ENCODE measurements around the gene EPN1.
"Not testable (repeated sequence)": the region's sequence is repeated elsewhere in the genome, so short reads cannot be mapped to it uniquely, and the experiment has no call there.

The EPN1 gene

DNA sequence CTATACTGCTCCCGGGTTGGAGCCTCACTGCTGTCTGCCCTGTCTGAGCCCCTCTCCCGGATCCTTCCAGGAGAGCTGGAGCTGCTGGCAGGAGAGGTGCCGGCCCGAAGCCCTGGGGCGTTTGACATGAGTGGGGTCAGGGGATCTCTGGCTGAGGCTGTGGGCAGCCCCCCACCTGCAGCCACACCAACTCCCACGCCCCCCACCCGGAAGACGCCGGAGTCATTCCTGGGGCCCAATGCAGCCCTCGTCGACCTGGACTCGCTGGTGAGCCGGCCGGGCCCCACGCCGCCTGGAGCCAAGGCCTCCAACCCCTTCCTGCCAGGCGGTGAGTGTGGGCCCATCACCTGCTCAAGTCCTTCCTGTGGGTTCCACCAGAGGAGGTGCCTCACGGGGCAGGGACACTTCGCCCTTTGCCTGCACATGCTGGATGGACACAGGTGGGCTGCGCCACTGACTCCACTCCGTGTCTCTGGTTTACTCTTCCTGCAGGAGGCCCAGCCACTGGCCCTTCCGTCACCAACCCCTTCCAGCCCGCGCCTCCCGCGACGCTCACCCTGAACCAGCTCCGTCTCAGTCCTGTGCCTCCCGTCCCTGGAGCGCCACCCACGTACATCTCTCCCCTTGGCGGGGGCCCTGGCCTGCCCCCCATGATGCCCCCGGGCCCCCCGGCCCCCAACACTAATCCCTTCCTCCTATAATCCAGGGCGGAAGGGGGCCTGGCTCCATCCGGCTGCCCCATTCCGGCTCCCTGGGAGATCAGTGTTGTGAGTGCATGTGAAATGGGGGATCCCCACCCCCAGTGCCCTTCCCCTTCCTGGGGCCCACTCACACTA lies 19.8 kb downstream of the EPN1 start:
- DNase-seq = no peak

DNA sequence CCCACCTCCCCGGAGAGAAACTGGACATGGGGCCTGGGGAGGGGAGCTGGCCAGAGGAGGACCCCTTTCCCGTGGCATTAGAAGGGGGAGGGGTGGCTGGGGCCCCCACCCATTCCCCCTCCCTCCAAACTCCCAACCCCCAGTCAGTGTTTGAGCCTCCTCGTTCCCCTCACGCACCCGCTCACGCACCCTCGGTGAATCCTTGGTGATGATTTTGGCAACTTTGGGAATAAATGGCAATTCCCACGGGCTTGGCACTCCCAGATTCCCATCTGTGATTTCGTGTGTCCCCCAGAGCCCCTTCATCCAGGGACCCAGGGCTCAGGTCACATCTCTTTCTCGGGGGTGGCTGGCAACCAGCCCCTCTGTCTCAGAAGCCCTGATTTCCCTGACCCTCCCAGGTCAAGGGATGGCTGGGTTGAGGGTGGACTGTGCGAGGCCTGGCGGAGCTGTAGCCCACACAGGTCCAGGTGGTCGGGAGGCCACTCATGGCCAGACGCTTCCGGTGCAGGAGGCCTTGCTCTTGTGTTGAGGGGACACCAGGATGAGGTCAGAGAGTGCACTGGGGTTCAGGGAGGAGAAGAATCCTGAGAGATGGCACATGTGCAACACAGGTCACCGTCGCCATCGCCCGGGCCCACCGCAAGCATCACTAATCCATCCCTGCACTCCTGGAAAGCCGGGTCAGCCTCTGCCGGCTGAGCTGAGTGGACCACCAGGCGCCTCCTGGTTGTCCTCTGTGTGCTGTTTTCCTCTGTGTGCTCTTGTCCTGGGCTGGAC lies 20.7 kb downstream of the EPN1 start:
- no peak for DNase-seq

DNA sequence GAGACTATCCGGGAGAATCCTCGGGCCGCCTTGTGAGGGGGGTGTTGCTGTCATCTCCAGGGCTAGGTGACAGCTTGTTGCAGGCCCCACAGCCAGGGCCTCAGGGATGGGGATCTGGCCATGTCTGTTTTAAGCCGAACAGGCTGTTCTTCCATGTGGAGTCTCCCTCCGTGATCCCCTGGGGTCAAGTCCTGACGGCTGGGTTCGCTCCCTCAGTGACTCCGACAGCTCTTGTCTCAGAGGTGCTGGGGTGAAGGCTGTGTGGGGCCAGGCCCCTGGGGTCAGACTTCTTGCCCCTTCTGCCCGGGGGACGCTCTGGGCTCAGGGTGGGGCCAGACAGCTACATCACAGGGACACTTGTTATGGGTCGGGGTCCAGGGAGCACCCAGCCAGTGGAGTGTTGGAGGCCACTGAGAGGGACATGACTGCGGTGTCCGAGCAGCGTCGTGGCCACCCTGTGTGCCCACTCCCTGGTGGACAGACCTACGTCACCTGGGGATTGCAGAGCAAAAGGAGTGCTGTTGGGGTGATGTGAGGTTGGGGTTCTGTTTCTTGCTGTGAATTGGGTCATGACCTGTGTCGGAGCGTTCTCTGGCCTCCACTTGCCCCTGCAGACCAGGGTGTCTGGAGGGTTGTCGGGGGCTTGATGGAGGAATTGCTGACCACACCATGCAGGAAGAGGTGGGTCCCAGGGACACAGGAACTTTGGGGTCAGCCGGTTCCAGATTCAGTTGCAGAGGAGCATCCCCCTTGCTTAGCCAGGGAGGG lies 21.5 kb downstream of the EPN1 start:
- DNase-seq = no peak

DNA sequence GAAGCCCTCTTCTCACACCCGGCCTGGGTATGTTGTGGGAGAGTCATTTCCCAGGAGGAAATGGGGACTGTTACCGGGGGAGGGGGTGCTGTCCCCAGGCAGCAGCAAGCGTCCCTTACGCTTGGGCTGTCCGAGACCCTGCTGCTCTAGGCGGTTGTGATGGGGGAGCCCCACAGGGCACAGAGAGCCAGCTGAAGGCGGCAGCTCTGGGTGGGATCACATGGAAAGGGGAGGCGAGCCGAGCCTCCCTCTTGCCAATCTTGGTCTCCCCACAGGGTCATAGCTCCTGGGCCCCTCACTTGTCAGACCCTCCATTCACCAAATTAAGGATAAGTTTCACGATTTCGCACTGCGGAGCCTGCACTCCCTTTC lies 22.0 kb downstream of the EPN1 start:
- no peak for DNase-seq

DNA sequence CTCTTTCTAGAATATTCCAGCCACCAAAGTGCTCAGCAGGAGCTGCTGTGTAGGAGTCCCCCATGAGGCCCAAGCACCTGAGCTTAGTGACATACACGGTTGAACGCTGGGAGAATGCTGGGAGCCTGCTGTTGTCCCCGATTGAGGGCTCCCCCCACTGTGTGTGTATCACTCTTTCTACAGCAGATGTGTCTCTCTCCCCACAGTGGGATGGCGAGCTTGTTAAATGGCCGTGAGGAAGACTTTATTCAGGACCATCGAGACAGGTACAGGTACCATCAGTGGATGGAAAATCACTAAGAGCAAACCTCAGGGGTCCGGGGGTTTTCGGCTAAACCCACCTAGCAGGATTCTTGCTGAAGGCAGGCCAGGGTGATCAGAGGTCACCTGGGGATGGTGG lies 22.7 kb downstream of the EPN1 start:
- no peak for DNase-seq

DNA sequence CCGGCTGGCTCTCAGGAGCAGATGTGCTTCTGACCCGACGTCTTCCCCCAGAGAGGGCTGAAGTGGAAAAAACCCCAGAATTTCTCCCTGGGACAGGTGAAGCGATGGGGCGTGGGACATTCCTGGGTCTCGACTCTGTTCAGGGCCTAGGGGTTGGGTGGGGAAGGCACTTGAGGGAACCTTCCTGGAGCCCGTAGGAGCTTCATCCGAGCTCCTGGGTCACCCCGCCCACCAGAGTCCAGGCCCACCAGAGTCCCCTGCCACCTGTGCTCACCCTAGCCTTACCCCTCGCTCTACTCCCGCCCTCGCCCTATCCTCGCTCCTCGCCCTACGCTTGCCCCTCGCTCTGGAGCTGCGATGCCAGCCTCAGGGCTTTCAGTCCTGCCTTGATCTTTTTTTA lies 23.2 kb downstream of the EPN1 start:
- DNase-seq = no peak

DNA sequence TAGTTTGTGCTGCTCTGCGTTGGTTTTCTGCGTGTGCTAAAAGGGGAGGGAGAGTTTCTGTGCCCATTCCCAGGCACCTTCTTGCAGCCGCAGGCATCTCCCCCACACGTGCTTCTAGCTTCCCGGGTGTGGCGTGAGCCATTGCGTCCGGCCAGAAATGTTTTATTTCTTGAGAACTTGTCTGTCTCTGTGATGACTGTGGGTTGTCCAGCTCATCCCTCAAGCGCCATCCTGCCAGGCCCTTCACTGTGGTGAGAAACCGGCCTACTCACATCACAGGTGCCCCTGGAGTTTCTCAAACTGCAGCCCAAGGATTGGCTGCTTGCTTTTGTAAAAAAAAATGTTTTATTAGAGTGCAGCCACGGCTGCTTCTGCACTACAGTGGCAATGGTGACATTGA lies 24.2 kb downstream of the EPN1 start:
- no peak for DNase-seq

DNA sequence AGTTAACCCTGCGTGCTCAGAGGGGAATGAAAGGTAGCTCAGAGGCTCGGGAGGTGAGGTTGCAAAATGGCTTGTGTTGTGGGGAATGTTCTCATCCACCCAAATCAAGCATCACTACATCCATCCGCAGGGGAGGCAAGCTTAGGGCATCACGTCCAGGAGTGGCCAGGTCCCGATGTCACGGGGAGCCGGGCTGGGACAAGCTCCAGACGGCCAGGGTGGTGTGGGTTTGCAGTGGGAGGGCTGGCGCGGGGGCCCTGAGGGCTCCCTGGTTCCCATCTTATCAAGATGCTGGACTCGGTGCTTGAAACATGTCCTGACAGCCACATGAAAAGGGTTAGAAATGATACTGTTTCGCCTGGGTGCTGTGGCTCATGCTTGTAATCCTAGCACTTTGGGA lies 25.8 kb downstream of the EPN1 start:
- DNase-seq = no peak

DNA sequence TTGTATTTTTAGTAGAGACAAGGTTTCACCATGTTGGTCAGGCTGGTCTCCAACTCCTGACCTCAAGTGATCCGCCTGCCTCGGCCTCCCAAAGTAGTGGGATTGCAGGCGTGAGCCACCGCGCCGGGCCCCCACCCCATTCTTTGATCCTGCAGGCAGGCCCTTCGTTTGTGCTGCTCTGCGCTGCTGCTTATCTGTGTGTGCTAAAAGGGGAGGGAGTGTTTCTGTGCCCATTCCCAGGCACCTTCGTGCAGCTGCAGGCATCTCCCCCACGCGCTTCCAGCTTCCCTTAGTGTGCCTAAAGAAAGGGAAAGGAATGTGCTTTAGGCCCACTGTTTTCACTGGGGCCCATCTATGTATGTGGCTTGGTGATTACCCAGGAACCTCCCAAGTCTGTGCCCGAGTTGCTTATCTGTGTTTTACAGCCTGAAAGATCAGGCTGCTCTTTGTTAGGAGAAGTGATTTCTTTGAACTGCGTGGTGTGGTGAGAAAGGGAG lies 27.2 kb downstream of the EPN1 start:
- no peak for DNase-seq

DNA sequence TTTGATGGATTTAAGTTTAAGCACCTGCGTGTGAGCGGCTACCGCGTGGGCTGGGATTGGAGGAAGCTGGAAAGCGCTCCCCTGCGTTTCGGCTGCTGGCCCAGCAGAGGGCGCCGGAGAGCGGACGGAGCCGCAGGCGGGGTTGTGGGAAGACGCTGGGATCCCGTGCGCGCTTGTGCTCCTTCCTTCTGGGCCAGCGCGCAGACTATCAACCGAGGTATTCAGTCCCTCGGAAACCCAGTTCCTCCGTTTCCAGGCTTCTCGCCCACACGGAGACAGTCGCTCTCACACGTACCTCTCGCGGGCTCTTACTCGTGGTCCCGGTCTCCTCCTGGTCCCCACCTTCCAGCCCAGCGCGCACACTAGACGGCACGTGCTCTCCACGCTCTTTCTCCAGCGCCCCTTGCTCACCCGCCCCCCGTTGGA lies 28.8 kb downstream of the EPN1 start:
- DNase-seq = peak; percentile 75

DNA sequence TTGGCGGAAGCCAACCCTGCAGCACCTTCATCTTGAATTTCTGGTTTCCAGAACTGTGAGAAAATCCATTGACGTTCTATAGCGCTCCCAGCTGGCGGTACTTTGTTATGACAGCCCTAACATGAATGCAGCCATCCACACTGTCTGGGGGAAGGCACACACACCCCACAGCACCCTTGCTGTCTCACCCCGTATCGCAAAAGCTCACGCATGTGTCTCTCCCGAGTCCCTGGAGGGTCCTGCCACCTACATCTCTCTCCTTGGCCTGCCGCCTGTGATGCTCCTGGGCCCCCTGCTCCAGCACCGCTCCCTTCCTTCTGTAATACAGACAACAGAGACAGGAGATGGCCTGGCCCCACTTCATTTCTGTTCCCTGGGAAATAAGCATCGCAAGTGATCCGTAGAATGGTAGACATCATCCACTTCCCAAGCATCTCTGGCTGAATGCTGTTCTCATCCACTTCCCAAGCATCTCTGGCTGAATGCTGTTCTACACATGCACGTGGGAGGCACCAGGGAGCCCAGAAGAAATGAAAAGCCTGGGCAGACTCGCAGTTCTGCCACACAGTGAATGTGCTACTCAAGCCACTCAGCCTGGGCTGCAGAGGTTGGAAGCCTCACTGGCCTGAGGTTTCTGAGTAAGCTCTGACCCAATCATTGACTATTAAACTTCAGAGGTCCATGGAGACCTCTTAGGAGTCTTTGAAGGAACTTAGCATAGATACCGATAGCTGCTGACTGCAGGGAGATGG lies 29.6 kb downstream of the EPN1 start:
- DNase-seq = no peak

DNA sequence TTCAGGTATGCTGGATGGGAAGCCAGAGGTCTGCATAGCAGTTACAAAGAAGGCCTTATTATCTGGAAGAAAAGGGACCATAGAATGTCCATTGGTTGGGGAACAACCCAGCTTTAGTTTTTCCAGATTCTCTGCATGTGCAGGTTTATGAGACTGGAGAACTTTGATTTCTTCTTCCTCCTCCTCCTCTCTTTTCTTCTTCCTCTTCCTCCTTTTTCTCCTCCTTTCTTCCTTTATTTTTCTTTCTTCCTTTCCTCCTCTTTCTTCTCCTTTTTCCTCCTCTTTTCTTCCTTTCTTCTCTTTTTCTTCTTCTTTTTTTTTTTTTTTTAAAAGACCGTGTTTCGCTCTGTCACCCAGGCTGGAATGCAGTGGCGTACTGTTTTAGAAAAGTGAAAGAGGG lies 30.9 kb downstream of the EPN1 start:
- no peak for DNase-seq

DNA sequence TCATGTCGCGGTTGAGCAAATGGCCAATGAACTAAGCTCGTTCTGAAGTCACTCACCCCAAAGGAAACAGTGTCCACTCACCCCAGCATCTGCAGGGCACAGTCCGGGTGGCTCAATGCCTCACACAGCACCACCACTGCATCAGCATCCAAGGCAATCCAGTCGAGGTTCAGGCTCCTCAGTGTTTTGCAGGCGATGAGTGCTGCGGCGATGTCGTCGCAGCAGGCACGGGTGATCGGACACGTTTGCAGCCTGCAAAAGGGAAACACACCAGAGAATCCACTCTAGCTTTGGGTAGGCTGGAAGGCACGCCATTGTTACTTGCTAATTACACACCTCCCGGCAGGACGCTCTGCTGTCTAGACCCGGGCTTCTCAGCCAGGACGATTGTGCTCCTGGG lies 36.7 kb downstream of the EPN1 start:
- DNase-seq = no peak

DNA sequence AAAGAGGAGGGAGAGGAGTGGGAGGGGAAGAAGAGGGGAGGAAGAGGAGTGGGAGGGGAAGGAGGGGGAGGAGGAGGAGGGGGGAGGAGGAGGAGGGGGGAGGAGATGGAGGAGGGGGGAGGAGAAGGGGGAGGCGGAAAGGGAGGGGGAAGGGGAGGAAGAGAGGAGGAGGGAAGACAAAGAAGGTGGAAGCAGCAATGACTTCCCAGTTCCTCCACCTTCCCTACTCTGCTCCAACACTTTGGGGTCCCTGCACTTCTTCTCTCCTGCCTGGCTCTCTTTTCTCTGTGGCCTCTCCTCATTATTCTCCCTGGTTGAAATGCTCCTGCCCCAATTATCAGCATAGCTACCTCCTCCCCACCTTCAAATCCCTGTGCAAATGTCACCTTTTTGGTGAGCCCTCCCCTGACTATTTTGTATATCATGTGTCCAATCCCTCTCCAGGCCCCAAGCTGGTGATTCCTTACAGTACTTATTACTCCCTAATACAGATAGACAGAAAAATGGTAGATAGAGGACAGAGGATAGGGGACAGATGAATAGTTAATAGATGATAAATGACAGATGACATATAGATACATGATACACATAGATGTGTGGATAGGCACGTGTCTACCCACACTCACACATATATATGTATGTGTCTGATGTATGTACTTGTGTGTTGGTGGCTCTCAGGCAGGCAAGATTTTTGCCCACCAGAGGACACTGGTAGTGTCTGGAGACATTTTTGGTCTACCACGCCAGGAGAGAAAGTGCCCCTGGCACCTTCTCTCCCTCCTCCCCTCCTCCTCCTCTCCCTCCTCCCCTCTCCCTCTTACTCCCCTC lies 38.0 kb downstream of the EPN1 start:
- DNase-seq = no peak

DNA sequence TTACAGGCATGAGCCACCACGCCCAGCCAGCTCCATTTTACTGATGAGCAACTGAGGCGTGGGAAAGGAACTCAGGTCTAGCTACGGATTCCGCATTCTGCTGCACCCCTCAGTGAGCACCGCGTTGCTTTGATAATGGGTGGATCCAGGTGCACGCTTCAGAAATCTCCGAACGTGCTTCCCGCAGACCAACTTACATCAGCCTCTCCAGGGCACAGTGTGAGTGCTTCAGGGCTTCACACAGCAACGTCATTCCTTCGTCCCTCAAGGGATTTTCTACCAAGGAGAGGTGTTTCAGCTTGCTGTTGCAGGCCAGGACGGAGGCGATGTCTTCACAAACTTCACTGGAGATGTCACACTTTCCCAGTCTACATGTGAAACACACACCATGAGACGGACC lies 41.5 kb downstream of the EPN1 start:
- no peak for DNase-seq

DNA sequence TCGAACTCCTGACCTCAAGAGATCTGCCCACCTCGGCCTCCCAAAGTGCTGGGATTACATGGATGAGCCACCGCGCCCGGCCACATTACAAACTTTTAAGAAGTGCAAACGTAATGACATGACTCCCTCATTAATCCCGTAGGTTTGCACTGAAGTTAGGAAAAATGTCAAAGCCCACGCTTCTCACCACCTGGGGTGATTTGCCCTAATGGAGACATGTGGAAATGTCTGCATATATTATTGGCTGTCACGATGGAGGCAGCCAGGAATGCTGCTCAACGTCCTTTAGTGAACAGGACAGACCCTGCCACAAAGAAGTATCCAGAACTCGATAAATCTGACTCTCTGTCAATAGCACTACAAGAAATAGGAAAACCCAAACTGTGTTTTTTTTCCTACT lies 42.2 kb downstream of the EPN1 start:
- no peak for DNase-seq

DNA sequence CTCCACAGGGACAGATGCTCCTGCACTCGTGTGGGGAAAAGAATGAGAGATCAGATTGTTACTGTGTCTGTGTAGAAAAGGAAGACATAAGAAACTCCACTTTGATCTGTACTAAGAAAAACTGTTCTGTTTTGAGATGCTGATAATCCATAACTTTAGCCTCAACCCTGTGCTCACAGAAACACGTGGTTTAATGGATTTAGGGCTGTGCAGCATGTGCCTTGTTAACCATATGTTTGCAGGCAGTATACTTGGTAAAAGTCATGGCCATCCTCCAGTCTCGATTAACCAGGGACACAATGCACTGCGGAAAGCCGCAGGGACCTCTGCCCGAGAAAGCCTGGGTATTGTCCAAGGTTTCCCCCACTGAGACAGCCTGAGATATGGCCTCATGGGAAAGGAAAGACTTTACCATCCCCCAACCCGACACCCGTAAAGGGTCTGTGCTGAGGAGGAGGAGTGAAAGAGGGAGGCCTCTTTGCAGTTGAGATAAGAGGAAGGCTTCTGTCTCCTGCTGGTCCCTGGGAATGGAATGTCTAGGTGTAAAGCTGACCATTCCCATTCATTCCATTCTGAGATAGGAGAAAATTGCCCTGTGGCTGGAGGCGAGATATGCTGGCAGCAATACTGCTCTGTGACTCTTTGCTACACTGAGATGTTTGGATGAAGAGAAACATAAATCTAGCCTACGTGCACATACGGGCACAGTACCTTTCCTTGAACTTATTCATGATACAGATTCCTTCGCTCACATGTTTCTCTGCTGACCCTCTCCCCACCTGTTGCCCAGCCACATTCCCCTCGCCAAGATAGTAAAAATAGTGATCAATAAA lies 43.1 kb downstream of the EPN1 start:
- DNase-seq = not testable (repeated sequence)

DNA sequence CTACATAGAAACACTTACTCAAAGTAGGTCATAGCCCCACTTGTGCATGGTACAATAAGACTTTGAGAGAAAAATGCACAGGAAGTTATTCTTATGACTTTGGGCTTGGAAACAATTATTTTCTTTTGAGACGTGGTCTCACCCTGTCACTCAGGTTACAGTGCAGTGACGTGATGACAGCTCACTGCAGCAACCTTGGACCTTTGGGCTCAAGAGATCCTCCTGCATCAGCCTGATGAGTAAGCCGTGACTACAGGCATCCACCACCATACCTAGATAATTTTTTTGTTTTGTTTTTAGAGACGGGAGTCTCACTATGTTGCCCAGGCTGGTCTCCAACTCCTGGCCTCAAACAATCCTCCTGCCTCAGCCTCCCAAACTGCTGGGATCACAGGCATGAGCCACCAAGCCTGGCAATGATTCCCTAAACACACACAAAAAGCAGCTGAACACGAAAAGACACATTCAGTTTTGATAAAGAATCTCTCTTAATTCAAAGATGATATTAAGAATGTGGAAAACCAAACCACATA lies 45.3 kb downstream of the EPN1 start:
- DNase-seq = no peak

DNA sequence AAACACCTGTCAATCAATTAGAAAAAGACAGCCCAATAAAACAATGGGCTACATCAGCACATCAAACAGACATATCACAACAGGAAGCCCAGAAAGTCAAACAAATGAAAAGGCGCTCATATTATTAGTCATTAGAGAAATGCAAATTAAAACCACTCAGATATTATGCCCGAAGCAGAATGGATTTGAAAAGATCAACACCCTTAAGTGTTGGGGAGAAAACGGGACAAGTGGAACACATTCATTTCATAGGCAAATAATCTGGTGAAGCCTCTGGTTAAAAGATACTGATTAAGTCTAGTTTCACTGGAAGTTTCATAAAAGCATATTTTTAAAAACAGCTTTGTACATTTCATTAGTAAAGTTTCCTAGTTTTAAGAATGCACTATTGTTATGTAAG lies 45.8 kb downstream of the EPN1 start:
- no peak for DNase-seq

DNA sequence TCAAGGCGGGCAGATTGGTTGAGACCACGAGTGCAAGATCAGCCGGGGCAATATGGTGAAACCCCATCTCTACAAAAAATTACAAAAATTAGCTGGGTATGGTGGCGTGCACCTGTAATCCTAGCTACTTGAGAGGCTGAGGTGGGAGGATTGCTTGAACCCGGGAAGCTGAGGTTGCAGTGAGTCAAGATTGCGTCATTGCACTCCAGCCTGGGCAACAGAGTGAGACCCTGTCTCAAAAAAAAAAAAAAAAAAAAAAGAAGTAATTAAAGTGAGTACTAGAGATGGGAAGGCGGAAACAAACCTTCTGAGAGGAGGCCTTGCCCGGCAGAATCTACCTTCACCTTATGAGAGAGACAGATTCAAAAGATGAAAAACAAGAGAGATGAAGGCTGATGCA lies 48.5 kb downstream of the EPN1 start:
- no peak for DNase-seq

DNA sequence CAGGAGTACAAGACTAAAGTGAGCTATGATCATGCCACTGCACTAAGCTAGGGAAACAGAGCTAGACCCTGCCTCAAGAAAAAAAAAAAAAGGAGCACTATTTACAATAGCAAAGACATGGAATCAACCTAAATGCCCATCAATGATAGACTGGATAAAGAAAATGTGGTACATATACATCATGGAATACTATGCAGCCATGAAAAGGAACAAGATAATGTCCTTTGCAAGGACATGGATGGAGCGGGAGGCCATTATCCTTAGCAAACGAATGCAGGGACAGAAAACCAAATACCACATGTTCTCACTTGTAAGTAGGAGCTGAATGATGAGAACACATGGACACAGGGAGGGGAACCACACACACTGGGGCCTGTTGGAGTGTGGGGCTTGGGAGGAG lies 55.4 kb downstream of the EPN1 start:
- not testable (repeated sequence) for DNase-seq

Measured in retina (tissue), 1 donor.